PC-3 (cell line): Measurements from ENCODE around the gene GTF2E1. TPM values are rescaled to one million over a fixed set of nuclear protein-coding genes. Genes with fewer than 3 reads are reported as not detected.

Experiments used
- ATAC-seq: fragments of 200-7000 bp; cut with Tn5 transposase; 2 replicates; pipeline ENCODE4 v1.9.1; 2020; ENCODE audit warnings: mild to moderate bottlenecking, moderate library complexity
- BruUV-seq: library from RNA; stranded (reverse); fragments of 400-500 nt; replicated peaks from 2 replicates; lab custom pipeline; 2021; lab: Mats Ljungman, UMichigan
- CTCF ChIA-PET: fragments of 300-600 bp; sonication (Branson Sonifier 250); formaldehyde crosslinking; loops from one replicate; lab custom pipeline; 2022; ENCODE audit warnings: antibody characterized with exemption; lab: Charles Lee
- POLR2A ChIA-PET: fragments of 300-600 bp; sonication (Branson Sonifier 250); formaldehyde crosslinking; loops from one replicate; lab custom pipeline; 2022; ENCODE audit warnings: antibody characterized with exemption; ENCODE audit not compliant: unreplicated experiment; lab: Charles Lee
- DNase-seq: peaks from one replicate; pipeline ENCODE4 v3.0.0-alpha.2; 2015
- H2AFZ ChIP-seq: fragments of 300-600 bp; sonication (generic); 2 replicates; pipeline ENCODE4 v1.6.0; 2016; ENCODE audit warnings: antibody characterized with exemption, low read length
- H3F3A ChIP-seq: fragments of 300-600 bp; sonication (generic); one replicate; pipeline ENCODE4 v1.6.0; 2017; ENCODE audit warnings: antibody characterized with exemption, low read length, control low read depth, mild to moderate bottlenecking; ENCODE audit not compliant: unreplicated experiment
- H3K27ac ChIP-seq: fragments of 300-600 bp; sonication (generic); 2 replicates; pipeline ENCODE4 v1.5.1; 2016; ENCODE audit warnings: mild to moderate bottlenecking, low read length
- H3K27me3 ChIP-seq: fragments of 300-600 bp; sonication (generic); 2 replicates; pipeline ENCODE4 v1.6.1; 2016; ENCODE audit warnings: low read length, mixed read lengths
- H3K36me3 ChIP-seq: fragments of 300-600 bp; sonication (generic); 2 replicates; pipeline ENCODE4 v1.6.1; 2016; ENCODE audit warnings: low read depth, mixed run types, low read length, mixed read lengths
- H3K4me1 ChIP-seq: fragments of 300-600 bp; sonication (generic); 2 replicates; pipeline ENCODE4 v1.5.1; 2016; ENCODE audit warnings: low read length; ENCODE audit not compliant: insufficient read depth
- H3K4me2 ChIP-seq: fragments of 300-600 bp; sonication (generic); 2 replicates; pipeline ENCODE4 v1.6.0; 2016; ENCODE audit warnings: low read length
- H3K4me3 ChIP-seq: fragments of 300-600 bp; sonication (generic); 2 replicates; pipeline ENCODE4 v1.5.1; 2016; ENCODE audit warnings: mild to moderate bottlenecking, low read length, mixed read lengths
- H3K79me2 ChIP-seq: fragments of 300-600 bp; sonication (generic); 2 replicates; pipeline ENCODE4 v1.6.1; 2017; ENCODE audit warnings: low read length, mixed read lengths
- H3K9ac ChIP-seq: fragments of 300-600 bp; sonication (generic); 2 replicates; pipeline ENCODE4 v1.6.0; 2016; ENCODE audit warnings: mild to moderate bottlenecking, low read length
- H3K9me2 ChIP-seq: fragments of 300-600 bp; sonication (generic); replicated peaks from 2 replicates; pipeline ENCODE4 v1.6.1; 2016; ENCODE audit warnings: mixed run types, low read length, mixed read lengths
- H3K9me3 ChIP-seq: fragments of 300-600 bp; sonication (generic); 2 replicates; pipeline ENCODE4 v1.6.1; 2016; ENCODE audit warnings: low read length, mixed read lengths
- H4K20me1 ChIP-seq: fragments of 300-600 bp; sonication (generic); 2 replicates; pipeline ENCODE4 v1.6.1; 2016; ENCODE audit warnings: low read length, mixed read lengths
- CTCF ChIP-seq: fragments of 300-600 bp; sonication (generic); conservative IDR thresholded peaks from 2 replicates; pipeline ENCODE4 v1.5.1; 2017; ENCODE audit warnings: antibody characterized with exemption, low read depth, mild to moderate bottlenecking, low read length
- EZH2 ChIP-seq: fragments of 300-600 bp; sonication (generic); IDR thresholded peaks from one replicate; pipeline ENCODE4 v1.6.1; 2017; ENCODE audit warnings: antibody characterized with exemption, mild to moderate bottlenecking, low read length; ENCODE audit not compliant: unreplicated experiment
- EZH2phosphoT487 ChIP-seq: fragments of 300-600 bp; sonication (generic); IDR thresholded peaks from 2 replicates; pipeline ENCODE4 v1.6.1; 2018; ENCODE audit warnings: mild to moderate bottlenecking, antibody characterized with exemption, low read length, borderline replicate concordance
- intact Hi-C: fragments of 100-400 bp; cut with micrococcal nuclease; formaldehyde crosslinking; loops from 2 replicates; pipeline ENCODE4 v1.9.0; 2023
- total RNA-seq: library from RNA; depleted of rRNA; stranded (reverse); fragments of >200 nt; gene quantifications from 2 replicates; pipeline ENCODE4 v1.2.3, GENCODE V29; 2014

Gene GTF2E1
- total RNA-seq, 1 experiment from 2014 or later = 15.2 TPM

GRCh38 chr3:120801484-120801883, 58.9 kb downstream of the GTF2E1 start:
- Histone ChIP-seq H3K4me2 (no peak overlapping the region), H3F3A (no peaks in the 10 kb centered on the region), H3K4me1 (no peaks in the 10 kb centered on the region), H3K36me3 (no peaks in the 10 kb centered on the region), H3K4me3 (no peak overlapping the region), H4K20me1 (no peaks in the 10 kb centered on the region), H3K9me2 (no peaks in the 10 kb centered on the region), H3K27ac (no peak overlapping the region), H3K27me3 (peaks cover 14% of the 10 kb centered on the region; the same call in 1 of the 2 replicates), H3K9ac (no peak overlapping the region), H3K9me3 (no peaks in the 10 kb centered on the region), H2AFZ (no peak overlapping the region), H3K79me2 (no peaks in the 10 kb centered on the region)
- POLR2A ChIA-PET = no interaction called here
- BruUV-seq = no TSS peak
- CTCF ChIA-PET = no interaction called here
- no peak for DNase-seq
- intact Hi-C loops = no loop called here
- no peak for ATAC-seq
- TF ChIP-seq CTCF (no peak), EZH2 (no peak), EZH2phosphoT487 (no peak)

GRCh38 chr3:120802916-120803315, 60.4 kb downstream of the GTF2E1 start:
- Histone ChIP-seq H3F3A (no peaks in the 10 kb centered on the region), H3K9ac (no peak overlapping the region), H3K4me1 (no peaks in the 10 kb centered on the region), H3K27me3 (peaks cover 15% of the 10 kb centered on the region; the same call in 1 of the 2 replicates), H3K9me2 (no peaks in the 10 kb centered on the region), H3K4me2 (no peak overlapping the region), H3K79me2 (no peaks in the 10 kb centered on the region), H3K36me3 (no peaks in the 10 kb centered on the region), H3K4me3 (no peak overlapping the region), H3K9me3 (no peaks in the 10 kb centered on the region), H3K27ac (no peak overlapping the region), H2AFZ (no peak overlapping the region), H4K20me1 (no peaks in the 10 kb centered on the region)
- TF ChIP-seq CTCF = no peak
- TF ChIP-seq EZH2 = no peak
- no peak for TF ChIP-seq EZH2phosphoT487
- ATAC-seq (no peak), DNase-seq (no peak)
- no TSS peak for BruUV-seq
- CTCF ChIA-PET = interaction anchor here (1.0 kb wide), 1 partner anchor 385 kb away, joined by 3 read pairs; no protein-coding TSS in a partner anchor
- intact Hi-C loops = no loop called here
- POLR2A ChIA-PET = interaction anchor here (0.6 to 0.7 kb wide), 2 partner anchors 10 to 119 kb away, joined by 3 to 5 read pairs; no protein-coding TSS in a partner anchor

GRCh38 chr3:120816728-120817127, 74.2 kb downstream of the GTF2E1 start:
- intact Hi-C loops = no loop called here
- ChIA-PET CTCF (no interaction called here), POLR2A (no interaction called here)
- Histone ChIP-seq H3K79me2 (no peaks in the 10 kb centered on the region), H3K4me3 (no peak overlapping the region), H3K36me3 (no peaks in the 10 kb centered on the region), H3K27me3 (peaks cover 54% of the 10 kb centered on the region), H3F3A (no peaks in the 10 kb centered on the region), H3K9me2 (no peaks in the 10 kb centered on the region), H3K9me3 (no peaks in the 10 kb centered on the region), H2AFZ (no peak overlapping the region), H3K4me2 (no peak overlapping the region), H3K9ac (no peak overlapping the region), H4K20me1 (no peaks in the 10 kb centered on the region), H3K27ac (no peak overlapping the region), H3K4me1 (no peaks in the 10 kb centered on the region)
- BruUV-seq = no TSS peak
- DNase-seq = no peak
- no peak for TF ChIP-seq CTCF
- no peak for TF ChIP-seq EZH2phosphoT487
- TF ChIP-seq EZH2 = no peak
- ATAC-seq = no peak
